ENCODE results near the gene SCN9A. TPM values are rescaled to one million over a fixed set of nuclear protein-coding genes. Genes with fewer than 3 reads are reported as not detected.

The SCN9A gene
- total and polyA plus RNA-seq, 2 donors (not counting 1 experiment from before 2014, with no cell fraction given), result not detected

DNA sequence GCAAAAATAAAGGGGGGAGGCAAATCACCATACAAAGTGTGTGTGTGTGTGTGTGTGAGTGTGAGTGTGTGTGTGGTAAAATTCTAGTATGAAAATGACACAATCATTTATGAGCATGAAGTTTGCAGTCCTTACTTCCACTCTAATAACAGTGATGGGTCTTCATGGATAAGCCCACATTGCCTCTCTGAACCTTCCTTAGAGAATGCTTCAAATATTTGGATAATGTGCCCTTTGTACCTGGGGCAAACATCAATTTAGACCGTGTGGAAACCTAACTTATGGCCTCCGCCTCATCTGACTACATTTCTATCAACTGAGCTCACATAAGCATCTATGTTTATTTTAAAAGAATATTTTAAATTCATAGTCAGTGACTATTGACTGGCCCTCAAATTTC is 3.7 kb downstream of the SCN9A start:
- H3K9me3 ChIP-seq (ENCODE audit: control extremely low read depth in 1 of 3, control insufficient read depth in 2 of 3, insufficient read depth in 1 of 3, low read length in 2 of 3), result no peaks in the 10 kb centered on the region
- no peaks in the 10 kb centered on the region for H4K20me1 ChIP-seq (ENCODE audit: control insufficient read depth, insufficient read depth, low read length, poor library complexity, severe bottlenecking)
- no peak overlapping the region for H3K4me2 ChIP-seq (replicated peaks; ENCODE audit: low read depth, low read length, poor library complexity, severe bottlenecking)
- H3K9me3 Mint-ChIP-seq (ENCODE audit: insufficient read depth), result no peaks in the 10 kb centered on the region
- H3K27ac ChIP-seq (ENCODE audit: low read length in 2 of 2), result no peak overlapping the region
- peaks cover 26% of the 10 kb centered on the region for H3K27me3 Mint-ChIP-seq
- no peak for TF ChIP-seq EZH2 (IDR thresholded peaks at IDR 0.05; ENCODE audit: borderline replicate concordance, insufficient read depth, low read depth, low read length, poor library complexity, severe bottlenecking)
- TF ChIP-seq, protein P1, sequence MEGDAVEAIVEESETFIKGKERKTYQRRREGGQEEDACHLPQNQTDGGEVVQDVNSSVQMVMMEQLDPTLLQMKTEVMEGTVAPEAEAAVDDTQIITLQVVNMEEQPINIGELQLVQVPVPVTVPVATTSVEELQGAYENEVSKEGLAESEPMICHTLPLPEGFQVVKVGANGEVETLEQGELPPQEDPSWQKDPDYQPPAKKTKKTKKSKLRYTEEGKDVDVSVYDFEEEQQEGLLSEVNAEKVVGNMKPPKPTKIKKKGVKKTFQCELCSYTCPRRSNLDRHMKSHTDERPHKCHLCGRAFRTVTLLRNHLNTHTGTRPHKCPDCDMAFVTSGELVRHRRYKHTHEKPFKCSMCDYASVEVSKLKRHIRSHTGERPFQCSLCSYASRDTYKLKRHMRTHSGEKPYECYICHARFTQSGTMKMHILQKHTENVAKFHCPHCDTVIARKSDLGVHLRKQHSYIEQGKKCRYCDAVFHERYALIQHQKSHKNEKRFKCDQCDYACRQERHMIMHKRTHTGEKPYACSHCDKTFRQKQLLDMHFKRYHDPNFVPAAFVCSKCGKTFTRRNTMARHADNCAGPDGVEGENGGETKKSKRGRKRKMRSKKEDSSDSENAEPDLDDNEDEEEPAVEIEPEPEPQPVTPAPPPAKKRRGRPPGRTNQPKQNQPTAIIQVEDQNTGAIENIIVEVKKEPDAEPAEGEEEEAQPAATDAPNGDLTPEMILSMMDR (IDR thresholded peaks at IDR 0.05), result no peak
- WGBS (ENCODE audit: insufficient coverage), result no CpG with 5 or more reads among the region's 2 CpGs
- H3K4me3 ChIP-seq (ENCODE audit: control extremely low read depth in 1 of 5, extremely low read depth in 1 of 5, insufficient read depth in 1 of 5, low read depth in 2 of 5, low read length in 4 of 5), result no peak overlapping the region
- POLR2A ChIA-PET, result no interaction called here
- H3K4me1 ChIP-seq (ENCODE audit: control insufficient read depth in 2 of 2, insufficient read depth in 2 of 2, low read length in 2 of 2), result peaks cover 11 to 13% of the 10 kb centered on the region in 2 donors
- ATAC-seq (ENCODE audit: low read depth) (no peak), DNase-seq (no peak)
- CTCF ChIA-PET, result no interaction called here
- H3K27me3 ChIP-seq (replicated peaks in 1 of 4; ENCODE audit: control extremely low read depth in 1 of 4, control insufficient read depth in 3 of 4, insufficient read depth in 4 of 4, low read length in 3 of 4), result peaks cover 0 to 8% (median 2%) of the 10 kb centered on the region in 4 experiments
- no peak overlapping the region for H3K4me3 Mint-ChIP-seq
- no peak overlapping the region for H3K27ac Mint-ChIP-seq
- H2AFZ ChIP-seq (ENCODE audit: insufficient read depth, low read depth, low read length, poor library complexity, severe bottlenecking), result no peak overlapping the region
- intact Hi-C loops (cut with micrococcal nuclease), result no loop called here
- H3K4me1 Mint-ChIP-seq, result peaks cover 14% of the 10 kb centered on the region
- no peaks in the 10 kb centered on the region for H3K79me2 ChIP-seq (ENCODE audit: control insufficient read depth, insufficient read depth, low read length)
- H3K36me3 ChIP-seq (replicated peaks in 1 of 2; ENCODE audit: control extremely low read depth in 1 of 2, control insufficient read depth in 1 of 2, extremely low read depth in 1 of 2, insufficient read depth in 2 of 2, low read length in 1 of 2), result no peaks in the 10 kb centered on the region
- H3K9ac ChIP-seq (ENCODE audit: low read length), result no peak overlapping the region

DNA sequence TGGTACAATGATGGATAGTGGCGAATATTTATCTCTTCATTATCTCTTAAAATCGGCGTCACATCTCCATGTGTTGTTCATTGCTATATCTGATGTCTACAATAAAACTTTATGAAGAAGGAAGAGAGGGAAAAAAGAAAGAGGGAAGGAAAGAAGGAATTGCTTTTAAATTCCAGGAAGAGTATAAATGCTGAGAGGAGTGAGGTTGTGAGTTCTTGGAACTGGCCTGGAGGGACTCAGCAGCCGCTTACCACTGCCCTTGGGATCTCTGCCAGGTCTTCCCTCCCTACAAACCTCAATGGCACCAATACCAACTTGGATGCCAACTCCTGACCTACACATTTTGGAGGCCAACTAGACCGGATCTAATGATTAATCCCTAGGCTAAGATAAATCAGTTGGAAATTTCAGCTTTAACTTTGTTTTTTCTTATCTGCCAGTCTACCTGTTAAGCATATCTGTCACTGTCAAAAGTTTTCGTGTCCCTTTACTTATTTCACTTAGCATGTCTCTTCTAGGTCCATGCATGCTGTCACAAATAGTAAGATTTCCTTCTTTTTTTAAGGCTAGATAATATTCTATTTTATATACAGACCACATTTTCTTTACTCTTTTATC is 9.8 kb downstream of the SCN9A start:
- TF ChIP-seq EZH2 (IDR thresholded peaks at IDR 0.05; ENCODE audit: borderline replicate concordance, insufficient read depth, low read depth, low read length, poor library complexity, severe bottlenecking), result no peak
- TF ChIP-seq, protein P1 (IDR thresholded peaks at IDR 0.05), result no peak
- H3K79me2 ChIP-seq (ENCODE audit: control insufficient read depth, insufficient read depth, low read length), result no peaks in the 10 kb centered on the region
- H3K9ac ChIP-seq (ENCODE audit: low read length), result no peak overlapping the region

More for the DNA sequence above, 9.8 kb downstream of the SCN9A start:
- no peak overlapping the region for H2AFZ ChIP-seq (ENCODE audit: insufficient read depth, low read depth, low read length, poor library complexity, severe bottlenecking)
- Mint-ChIP-seq H3K27me3 (peaks cover 3% of the 10 kb centered on the region), H3K9me3 (ENCODE audit: insufficient read depth) (no peaks in the 10 kb centered on the region), H3K4me1 (no peaks in the 10 kb centered on the region), H3K27ac (no peak overlapping the region), H3K4me3 (no peak overlapping the region)
- 100% methylated on average over 1 of the region's 6 CpGs for WGBS (ENCODE audit: insufficient coverage)
- no peaks in the 10 kb centered on the region for H3K27me3 ChIP-seq (replicated peaks in 1 of 4; ENCODE audit: control extremely low read depth in 1 of 4, control insufficient read depth in 3 of 4, insufficient read depth in 4 of 4, low read length in 3 of 4)
- ChIA-PET CTCF (no interaction called here), POLR2A (no interaction called here)
- no peaks in the 10 kb centered on the region for H3K4me1 ChIP-seq (ENCODE audit: control insufficient read depth in 2 of 2, insufficient read depth in 2 of 2, low read length in 2 of 2)
- ATAC-seq (ENCODE audit: low read depth) (no peak), DNase-seq (no peak)
- no peaks in the 10 kb centered on the region for H4K20me1 ChIP-seq (ENCODE audit: control insufficient read depth, insufficient read depth, low read length, poor library complexity, severe bottlenecking)
- no peak overlapping the region for H3K4me2 ChIP-seq (replicated peaks; ENCODE audit: low read depth, low read length, poor library complexity, severe bottlenecking)
- H3K27ac ChIP-seq (ENCODE audit: low read length in 2 of 2), result no peak overlapping the region
- no peak overlapping the region for H3K4me3 ChIP-seq (ENCODE audit: control extremely low read depth in 1 of 5, extremely low read depth in 1 of 5, insufficient read depth in 1 of 5, low read depth in 2 of 5, low read length in 4 of 5)
- no peaks in the 10 kb centered on the region for H3K36me3 ChIP-seq (replicated peaks in 1 of 2; ENCODE audit: control extremely low read depth in 1 of 2, control insufficient read depth in 1 of 2, extremely low read depth in 1 of 2, insufficient read depth in 2 of 2, low read length in 1 of 2)
- intact Hi-C loops (cut with micrococcal nuclease), result no loop called here
- no peaks in the 10 kb centered on the region for H3K9me3 ChIP-seq (ENCODE audit: control extremely low read depth in 1 of 3, control insufficient read depth in 2 of 3, insufficient read depth in 1 of 3, low read length in 2 of 3)
